OCI-LY7 (cell line): ENCODE data around the gene METTL24.

Source experiments
- EZH2phosphoT487 ChIP-seq: fragments of 200-600 bp; sonication (generic); IDR thresholded peaks from 2 replicates; pipeline ENCODE4 v1.6.1; 2018; ENCODE audit warnings: low read depth, borderline replicate concordance, mild to moderate bottlenecking, mixed run types, antibody characterized with exemption, low read length, moderate library complexity, mixed read lengths
- TF ChIP-seq, protein P1 (sequence below): fragments of 200-600 bp; sonication (generic); conservative IDR thresholded peaks from 2 replicates; pipeline ENCODE4 v1.5.1; 2014; ENCODE audit warnings: mild to moderate bottlenecking, antibody characterized with exemption, low read length, moderate library complexity, mixed read lengths

DNA sequence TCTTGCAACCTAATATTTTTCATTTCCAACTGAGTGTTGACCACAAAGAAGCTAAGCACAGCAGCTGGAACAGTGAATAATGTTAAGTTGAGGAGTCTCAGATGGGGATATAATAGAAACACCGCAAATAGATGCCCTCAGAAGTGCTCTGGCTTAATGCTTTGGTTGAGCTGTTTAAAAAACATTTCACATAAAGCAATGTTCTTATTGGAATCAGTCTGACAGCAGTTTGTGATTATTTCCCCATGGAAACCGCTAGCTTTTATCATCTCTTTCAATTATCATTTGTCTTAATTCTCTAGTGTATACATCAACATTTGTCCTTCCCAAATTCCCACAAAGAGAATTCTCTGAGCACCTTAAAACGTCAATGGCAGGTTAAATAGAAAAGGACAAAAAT lies 30.8 kb downstream of the METTL24 start:
- TF ChIP-seq, protein P1, sequence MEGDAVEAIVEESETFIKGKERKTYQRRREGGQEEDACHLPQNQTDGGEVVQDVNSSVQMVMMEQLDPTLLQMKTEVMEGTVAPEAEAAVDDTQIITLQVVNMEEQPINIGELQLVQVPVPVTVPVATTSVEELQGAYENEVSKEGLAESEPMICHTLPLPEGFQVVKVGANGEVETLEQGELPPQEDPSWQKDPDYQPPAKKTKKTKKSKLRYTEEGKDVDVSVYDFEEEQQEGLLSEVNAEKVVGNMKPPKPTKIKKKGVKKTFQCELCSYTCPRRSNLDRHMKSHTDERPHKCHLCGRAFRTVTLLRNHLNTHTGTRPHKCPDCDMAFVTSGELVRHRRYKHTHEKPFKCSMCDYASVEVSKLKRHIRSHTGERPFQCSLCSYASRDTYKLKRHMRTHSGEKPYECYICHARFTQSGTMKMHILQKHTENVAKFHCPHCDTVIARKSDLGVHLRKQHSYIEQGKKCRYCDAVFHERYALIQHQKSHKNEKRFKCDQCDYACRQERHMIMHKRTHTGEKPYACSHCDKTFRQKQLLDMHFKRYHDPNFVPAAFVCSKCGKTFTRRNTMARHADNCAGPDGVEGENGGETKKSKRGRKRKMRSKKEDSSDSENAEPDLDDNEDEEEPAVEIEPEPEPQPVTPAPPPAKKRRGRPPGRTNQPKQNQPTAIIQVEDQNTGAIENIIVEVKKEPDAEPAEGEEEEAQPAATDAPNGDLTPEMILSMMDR, result no peak
- no peak for TF ChIP-seq EZH2phosphoT487
